Measurements from ENCODE around the gene SOBP.

Gene SOBP

DNA sequence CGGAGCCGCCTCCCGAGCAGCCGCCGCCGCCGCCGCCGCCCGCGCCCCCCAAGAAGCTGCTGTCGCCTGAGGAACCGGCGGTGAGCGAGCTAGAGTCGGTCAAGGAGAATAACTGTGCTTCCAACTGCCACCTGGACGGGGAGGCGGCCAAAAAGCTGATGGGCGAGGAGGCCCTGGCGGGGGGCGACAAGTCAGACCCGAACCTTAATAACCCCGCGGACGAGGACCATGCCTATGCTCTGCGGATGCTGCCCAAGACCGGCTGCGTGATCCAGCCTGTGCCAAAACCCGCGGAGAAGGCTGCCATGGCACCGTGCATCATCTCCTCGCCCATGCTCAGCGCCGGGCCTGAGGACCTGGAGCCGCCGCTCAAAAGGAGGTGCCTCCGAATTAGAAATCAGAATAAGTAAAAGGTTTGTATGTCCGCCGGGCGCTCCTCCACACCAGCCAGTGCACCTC is 145.2 kb downstream of the SOBP start:
- no peak for DNase-seq

DNA sequence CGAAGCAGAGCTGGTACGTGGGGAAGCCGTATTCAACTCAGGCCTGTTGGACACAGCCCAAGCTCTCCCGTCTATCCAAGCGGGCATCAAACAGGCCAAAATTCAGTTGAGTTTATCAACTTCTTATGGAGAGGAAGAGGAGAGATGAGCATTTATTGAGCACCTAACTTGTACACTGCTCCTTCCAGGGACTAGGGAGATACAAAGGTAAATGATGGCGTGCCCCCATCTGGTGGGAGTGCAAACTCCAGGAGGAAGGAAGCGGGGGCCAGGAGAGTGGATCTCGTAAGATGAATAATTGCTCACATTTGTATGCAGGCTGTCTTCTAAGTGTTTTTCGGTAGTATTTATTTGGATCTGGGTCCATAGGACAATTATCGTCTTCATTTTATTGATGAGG is 146.6 kb downstream of the SOBP start:
- no peak for DNase-seq

DNA sequence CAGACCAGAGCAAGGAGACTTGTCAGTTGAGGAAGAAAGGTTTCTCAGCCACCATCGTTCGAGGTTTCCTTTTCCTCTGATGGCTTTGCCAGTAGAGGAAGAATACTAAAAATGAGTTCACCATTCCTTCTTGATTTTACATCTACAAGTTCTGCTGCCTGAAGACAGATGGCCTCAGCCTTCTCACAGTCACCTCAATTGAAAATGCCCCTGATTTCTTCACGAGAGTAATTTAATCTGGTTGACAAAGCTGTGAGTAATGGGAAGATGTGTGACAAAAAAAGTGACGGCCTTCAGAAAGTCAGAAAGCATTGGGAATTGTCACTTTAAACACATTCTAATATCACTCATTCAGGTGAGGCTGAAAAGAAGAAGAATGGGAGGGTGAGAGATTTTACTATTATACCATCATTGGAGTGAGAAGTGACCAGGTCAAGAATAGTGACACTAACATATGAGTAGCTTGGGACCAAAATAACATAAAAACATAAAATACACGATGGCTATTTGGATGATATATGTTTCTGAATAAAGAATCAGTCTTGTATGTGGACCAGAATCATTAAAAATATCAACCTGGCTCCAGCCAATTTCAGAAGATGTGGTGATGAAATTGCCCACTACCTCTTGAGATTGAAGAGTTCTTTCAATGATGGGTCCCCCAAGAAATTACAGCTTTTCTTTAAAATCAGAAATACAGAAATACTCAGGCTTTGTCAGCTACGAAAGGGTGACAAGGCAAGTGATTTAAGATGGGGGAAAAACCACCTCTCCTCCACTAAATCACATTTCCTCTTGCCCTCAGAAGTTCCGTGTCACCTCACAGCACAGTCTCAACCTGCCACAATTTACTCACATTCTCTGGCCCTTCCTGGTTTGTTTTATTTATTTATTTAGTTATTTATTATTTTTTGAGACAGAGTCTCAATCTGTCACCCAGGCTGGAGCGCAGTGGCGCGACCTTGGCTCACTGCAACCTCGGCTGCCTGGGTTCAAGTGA is 147.7 kb downstream of the SOBP start:
- DNase-seq: no peak

DNA sequence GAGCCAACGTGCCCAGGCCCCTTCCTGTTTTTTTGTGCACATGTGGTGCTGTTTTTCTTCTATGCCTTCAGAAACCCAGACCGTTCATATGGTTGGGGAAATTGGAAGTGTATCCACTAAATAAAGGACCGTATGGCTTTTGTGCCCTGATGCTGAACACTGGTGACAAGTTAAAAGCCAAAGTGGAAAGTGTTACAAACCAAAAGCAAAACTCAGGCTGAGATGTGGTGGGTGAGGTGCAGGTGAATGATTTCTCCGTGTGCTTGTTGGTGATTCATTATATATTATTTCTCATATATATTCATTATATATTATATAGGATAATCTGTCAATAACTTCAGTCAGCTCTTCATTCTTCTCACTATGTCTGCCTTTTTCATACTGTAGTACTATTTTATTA is 148.6 kb downstream of the SOBP start:
- DNase-seq: no peak

DNA sequence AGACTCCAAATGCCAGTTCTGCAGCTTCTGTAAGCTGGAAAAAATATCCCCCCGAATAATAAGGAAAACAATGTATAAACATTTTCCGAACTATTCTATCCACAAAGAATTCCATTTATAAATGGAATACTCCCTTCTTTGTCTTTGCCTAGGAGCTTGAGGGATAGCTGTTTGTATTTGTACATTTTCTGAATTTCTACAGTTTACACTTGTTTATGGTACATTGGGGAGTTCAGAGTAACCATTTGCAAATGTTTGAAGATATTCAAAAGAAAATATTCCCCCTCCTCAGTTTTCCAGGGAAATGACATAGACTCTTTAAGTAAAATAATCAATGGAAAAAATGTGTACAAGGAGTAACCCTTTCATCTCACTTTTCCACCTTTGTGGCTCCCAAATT is 149.6 kb downstream of the SOBP start:
- no peak for DNase-seq

DNA sequence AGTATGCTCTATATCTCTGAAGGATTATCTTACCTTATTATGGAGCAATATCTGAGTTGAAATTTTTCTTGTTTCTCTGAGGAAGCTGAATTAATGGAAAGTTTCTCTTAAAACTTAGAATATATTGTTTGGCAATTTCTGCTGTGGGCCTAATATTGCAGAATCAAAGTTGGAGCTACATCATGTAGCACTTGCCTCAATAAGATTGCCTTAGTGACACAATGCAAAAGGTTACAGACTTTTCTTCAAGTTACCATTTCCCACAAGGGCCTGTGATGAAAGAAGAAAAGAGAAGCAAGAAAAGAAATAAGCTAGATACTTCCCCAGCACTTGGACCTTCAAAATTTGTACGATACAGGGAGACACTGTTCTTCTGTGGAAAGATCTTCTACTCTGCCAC is 151.2 kb downstream of the SOBP start:
- DNase-seq: no peak

DNA sequence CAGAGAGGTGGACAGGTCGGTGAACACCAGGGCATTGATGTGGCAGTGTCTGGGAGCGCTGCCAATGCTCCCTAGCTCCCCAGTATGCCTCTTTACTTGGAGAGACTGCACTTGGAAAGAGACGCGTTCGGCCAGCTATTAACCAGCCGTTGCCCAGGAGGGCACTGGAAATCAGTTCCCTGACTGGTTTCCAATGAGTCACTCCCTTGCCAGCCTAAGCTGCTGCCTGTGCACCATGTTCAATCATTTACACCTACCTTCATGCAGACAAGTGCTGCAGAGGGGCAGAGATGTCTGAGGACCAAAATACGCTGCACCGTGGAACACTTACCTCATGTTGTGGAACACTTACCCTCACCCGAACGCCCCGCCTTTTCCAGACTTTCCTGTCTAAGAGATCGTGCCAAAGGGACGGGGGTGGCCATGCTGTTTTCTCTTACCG is 151.6 kb downstream of the SOBP start:
- peak in 40 of 56 donors; percentile 10 to 71 (median 40) for DNase-seq

GRCh38 chr6:107642095-107642860 is 152.4 kb downstream of the SOBP start:
- DNase-seq: no peak

- no peak for DNase-seq
Measured at GRCh38 chr6:107642861-107643328, 153.0 kb downstream of the SOBP start.

- no peak for DNase-seq
Measured at GRCh38 chr6:107644513-107644912, 154.6 kb downstream of the SOBP start.

DNA sequence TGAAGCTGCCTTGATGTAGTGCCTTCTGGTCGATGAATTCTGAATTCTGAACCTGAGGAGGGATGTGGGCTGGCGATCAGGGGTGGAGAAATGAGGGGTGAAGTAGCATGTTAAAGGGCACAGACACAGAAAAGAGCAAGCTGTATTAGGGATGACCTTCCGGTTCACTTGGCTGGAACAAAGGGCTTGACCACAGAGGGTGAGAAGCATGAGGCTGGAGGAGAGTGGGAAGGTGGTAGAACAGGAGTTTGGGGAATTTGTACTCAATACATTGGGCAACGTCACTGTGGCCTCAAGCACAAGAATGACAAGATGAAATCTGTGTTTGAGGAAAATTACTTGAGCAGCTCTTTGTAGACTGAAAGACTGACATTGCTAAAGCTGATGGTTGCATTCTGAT is 155.8 kb downstream of the SOBP start:
- no peak for DNase-seq

- DNase-seq: no peak
Measured at GRCh38 chr6:107646176-107646575, 156.3 kb downstream of the SOBP start.

DNA sequence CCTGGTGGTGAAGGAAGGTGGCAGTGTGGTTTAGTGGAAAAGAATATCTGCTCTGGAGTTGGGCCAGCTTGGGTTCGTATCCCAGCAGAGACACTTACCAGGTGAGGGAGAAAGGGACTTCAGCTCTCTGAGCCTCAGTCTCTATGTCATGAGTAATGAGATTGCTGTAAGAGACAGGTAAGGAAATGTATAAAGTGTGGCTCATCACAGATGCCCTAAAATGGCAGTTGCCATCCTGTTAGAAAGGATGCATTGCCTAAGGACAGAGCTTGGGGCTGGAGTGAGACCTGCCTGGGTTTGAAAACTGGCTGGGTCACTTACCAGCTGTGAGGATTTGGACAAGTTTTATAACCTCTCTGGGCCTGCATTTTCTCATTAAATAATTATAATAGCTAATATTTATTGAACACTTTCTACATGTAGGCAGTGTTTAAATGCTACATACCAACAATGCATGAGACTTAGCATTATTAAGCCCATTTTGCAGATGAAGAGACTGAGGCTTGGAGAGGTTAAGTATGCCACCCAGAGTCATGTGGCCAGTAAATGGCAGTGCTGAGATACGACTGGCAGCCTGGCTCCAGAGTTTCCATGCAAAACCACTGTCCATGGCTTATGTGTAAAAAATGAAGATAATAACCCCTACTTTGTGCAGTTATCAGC is 157.0 kb downstream of the SOBP start:
- no peak for DNase-seq

DNA sequence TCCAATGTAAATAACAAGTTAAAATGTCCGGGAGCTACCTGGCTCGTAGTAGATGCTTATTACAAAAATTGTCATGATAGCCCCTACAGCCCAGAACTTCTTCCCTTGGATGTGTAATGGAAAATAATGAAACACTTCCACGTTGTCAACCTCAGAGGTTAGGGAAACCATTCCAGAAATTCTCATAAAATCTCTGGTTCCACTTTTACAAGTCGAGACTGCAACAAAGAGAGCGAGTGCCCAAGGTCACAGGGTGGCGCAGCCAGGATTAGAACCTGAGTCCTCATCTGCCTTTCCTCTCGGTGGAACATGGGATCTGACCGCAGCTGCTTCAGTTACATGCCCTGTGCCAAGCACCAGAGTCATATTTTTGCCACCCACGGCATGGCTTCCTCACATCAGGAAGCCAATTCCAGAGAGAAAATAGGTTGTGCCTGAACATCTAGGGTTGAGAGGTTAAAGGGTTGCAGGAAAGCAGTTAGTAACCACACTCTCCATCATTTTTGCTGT is 157.6 kb downstream of the SOBP start:
- DNase-seq: no peak

DNA sequence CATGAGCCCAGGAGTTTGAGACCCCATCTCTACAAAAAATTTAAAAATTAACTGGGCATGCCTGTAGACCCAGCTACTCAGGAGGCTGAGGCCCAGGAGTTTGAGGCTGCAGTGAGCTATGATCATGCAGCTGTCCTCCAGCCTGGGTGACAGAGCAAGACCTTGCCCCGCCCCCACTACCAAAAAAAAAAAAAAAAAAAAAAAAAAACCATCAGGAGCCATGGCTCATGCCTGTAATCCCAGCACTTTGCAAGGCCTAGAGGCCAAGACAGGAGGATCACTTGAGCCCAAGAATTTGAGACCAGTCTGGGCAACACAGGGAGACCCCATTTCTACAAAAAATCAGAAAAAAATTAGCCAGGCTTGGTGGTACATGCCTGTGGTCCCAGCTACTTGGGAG is 159.1 kb downstream of the SOBP start:
- no peak for DNase-seq

- DNase-seq: no peak
Measured at GRCh38 chr6:107652526-107653182, 162.7 kb downstream of the SOBP start.

DNA sequence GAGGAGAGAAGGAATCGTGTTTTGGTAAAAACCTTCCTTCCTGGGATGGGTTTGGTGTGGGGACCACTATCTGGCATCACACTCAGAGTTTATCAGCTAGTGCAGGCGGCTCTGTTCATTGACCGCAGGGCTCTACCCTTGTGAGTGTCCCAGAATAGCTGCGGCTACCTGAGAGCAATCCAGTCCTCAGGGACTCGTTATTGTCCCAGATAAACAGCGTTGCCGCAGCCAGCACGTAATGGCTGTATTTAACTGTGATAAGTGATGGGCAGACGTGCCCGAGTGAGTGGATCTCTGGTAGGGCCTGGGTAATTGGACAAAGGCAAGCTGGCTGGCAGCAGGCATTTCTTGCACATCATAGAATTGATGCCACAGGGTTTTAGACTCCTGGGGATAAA is 163.3 kb downstream of the SOBP start:
- DNase-seq: no peak

DNA sequence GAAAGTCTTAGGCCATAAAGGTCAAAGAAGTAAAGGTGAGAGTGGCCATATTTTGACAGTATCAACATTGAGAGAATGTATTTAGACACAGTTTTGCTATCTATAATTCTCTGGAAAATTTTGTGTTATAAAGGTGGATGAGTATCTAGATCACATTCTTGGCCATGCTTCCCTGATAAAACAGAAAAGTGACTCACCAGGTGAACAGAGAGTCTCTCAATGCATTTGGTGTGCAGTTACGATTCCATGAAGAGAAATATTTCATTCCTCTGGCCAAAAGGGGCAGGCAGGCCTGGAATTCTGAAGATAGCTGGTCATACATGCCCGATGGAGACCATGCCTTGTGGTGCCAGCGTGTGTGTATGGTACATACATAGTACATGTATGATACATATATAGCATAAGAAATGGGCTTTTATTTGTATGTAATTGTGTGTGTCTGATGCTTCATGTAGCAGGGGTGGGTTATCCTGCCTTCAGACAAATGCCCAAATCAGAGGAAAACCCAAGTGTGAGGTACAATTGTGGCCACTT is 164.0 kb downstream of the SOBP start:
- DNase-seq: no peak

GRCh38 chr6:107654764-107655163 is 164.8 kb downstream of the SOBP start:
- no peak for DNase-seq

DNA sequence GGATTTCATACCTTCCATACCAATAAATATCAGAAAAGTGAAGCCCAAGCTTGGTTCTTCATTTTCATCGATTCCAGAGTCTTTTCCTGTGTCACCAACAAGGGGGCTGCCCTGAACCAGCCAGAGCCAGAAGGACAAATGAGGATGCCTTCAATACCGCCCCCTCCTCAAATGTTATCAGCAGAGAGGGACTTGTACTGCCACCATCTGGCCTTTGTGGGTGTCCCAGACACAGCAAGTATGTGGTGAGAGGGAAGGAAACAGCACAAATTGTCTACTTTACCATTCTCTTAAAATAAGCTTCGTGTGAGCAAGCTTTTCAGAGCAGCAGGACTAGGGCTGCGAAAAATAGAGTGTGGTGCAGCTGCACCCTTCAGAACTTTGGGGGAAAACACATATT is 165.3 kb downstream of the SOBP start:
- no peak for DNase-seq

DNA sequence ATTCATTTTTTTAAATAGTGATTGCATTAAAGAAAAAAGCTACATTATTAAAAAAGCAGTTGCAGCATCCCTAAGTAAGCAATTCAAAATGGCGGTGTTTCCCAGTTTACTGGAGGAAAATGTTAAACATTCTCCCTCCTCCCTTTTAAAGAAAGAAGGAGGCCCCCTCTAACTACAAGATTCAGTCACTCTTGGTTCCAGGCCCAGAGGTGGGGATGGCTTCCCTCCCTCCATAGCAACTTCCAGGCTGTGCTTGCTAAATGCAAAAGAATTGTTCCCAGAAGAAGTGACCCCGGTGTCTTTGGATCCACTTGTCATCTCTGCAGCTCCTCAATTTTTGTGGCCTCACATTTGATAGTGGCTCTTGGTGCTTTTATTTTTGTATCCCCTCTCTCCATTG is 165.9 kb downstream of the SOBP start:
- DNase-seq: no peak

Data from amygdala (tissue), 56 donors.